SK-N-SH (cell line): ENCODE data around the gene STAB1. TPM values are rescaled to one million over a fixed set of nuclear protein-coding genes. Genes with fewer than 3 reads are reported as not detected.

Experiments
- CTCF ChIA-PET: fragments of 300-600, 350-600 bp; formaldehyde crosslinking; extraction: SDS; loops from one replicate; lab custom pipeline; 2021; lab: Yijun Ruan, JAX
- POLR2A ChIA-PET: fragments of 350-600 bp; sonication (Branson Sonifier 250); formaldehyde crosslinking; extraction: SDS; loops from one replicate; lab custom pipeline; 2020; ENCODE audit warnings: antibody characterized with exemption, inconsistent platforms; lab: Yijun Ruan, JAX
- DNase-seq: peaks from one replicate; pipeline ENCODE4 v3.0.0; 2012
- H2AFZ ChIP-seq: fragments of 200-600 bp; sonication (generic); 2 replicates; pipeline ENCODE4 v1.8.1; 2016; ENCODE audit warnings: antibody characterized with exemption, mild to moderate bottlenecking, low read depth
- H3F3A ChIP-seq: fragments of 200-600 bp; sonication (generic); replicated peaks from 2 replicates; pipeline ENCODE3; 2016; ENCODE audit warnings: antibody characterized with exemption, mild to moderate bottlenecking; ENCODE audit not compliant: insufficient read depth
- H3K27ac ChIP-seq, 2 experiments: fragments of 200-500 bp in 1 of 2; fragments of 200-600 bp in 1 of 2; sonication (Bioruptor generic) in 1 of 2; sonication (generic), shearing (Covaris generic) in 1 of 2; 2 replicates each; pipeline versions ENCODE4 v1.5.1 to v1.6.1; 2014 to 2016; ENCODE audit warnings: low read depth in 2 of 2, inconsistent platforms in 1 of 2, low read length in 1 of 2, mild to moderate bottlenecking in 1 of 2, mixed read lengths in 1 of 2
- H3K27me3 ChIP-seq: fragments of 200-600 bp; sonication (generic), shearing (Covaris generic); 2 replicates; pipeline ENCODE4 v1.6.1; 2016; ENCODE audit warnings: mixed run types; ENCODE audit not compliant: insufficient read depth
- H3K36me3 ChIP-seq, 2 experiments: fragments of 200-500 bp in 1 of 2; fragments of 200-600 bp in 1 of 2; sonication (Bioruptor generic) in 1 of 2; sonication (generic) in 1 of 2; replicated peaks in 1 of 2; 2 replicates each; pipeline versions ENCODE3 to v1.5.1; 2014 to 2016; ENCODE audit warnings: low read length in 1 of 2, mild to moderate bottlenecking in 1 of 2; ENCODE audit not compliant: insufficient read depth in 2 of 2, control insufficient read depth in 1 of 2
- H3K4me1 ChIP-seq, 2 experiments: fragments of 200-500 bp in 1 of 2; fragments of 200-600 bp in 1 of 2; sonication (Bioruptor generic) in 1 of 2; sonication (generic), shearing (Covaris generic) in 1 of 2; 2 replicates each; pipeline versions ENCODE4 v1.5.1 to v1.6.1; 2014 to 2016; ENCODE audit warnings: low read depth in 1 of 2, low read length in 1 of 2, mixed run types in 1 of 2; ENCODE audit not compliant: insufficient read depth in 2 of 2, control insufficient read depth in 1 of 2
- H3K4me2 ChIP-seq: fragments of 200-600 bp; sonication (generic), shearing (Covaris generic); 2 replicates; pipeline ENCODE4 v1.6.1; 2017; ENCODE audit warnings: mixed run types
- H3K4me3 ChIP-seq, 2 experiments: fragments of 200-500 bp in 1 of 2; fragments of 200-600 bp in 1 of 2; sonication (Bioruptor generic) in 1 of 2; sonication (generic), shearing (Covaris generic) in 1 of 2; 2 replicates each; pipeline versions ENCODE4 v1.5.1 to v1.8.1; 2014 to 2016; ENCODE audit warnings: low read depth in 2 of 2, inconsistent platforms in 1 of 2, low read length in 1 of 2, mild to moderate bottlenecking in 1 of 2, mixed read lengths in 1 of 2, moderate library complexity in 1 of 2
- H3K79me2 ChIP-seq: fragments of 200-600 bp; sonication (generic); 2 replicates; pipeline ENCODE4 v1.8.1; 2017; ENCODE audit warnings: mild to moderate bottlenecking; ENCODE audit not compliant: insufficient read depth
- H3K9ac ChIP-seq: fragments of 200-600 bp; sonication (generic); 2 replicates; pipeline ENCODE4 v1.6.1; 2017; ENCODE audit warnings: mixed run types
- H3K9me2 ChIP-seq: fragments of 200-600 bp; sonication (generic); 2 replicates; pipeline ENCODE4 v1.6.1; 2017; ENCODE audit warnings: mixed run types
- H3K9me3 ChIP-seq: fragments of 200-600 bp; sonication (generic); 2 replicates; pipeline ENCODE4 v1.6.1; 2017; ENCODE audit warnings: mixed run types, mild to moderate bottlenecking, moderate library complexity
- H4K20me1 ChIP-seq: fragments of 200-600 bp; sonication (generic); 2 replicates; pipeline ENCODE4 v1.6.1; 2017; ENCODE audit warnings: mild to moderate bottlenecking, mixed run types; ENCODE audit not compliant: insufficient read depth
- CHD2 ChIP-seq: fragments of 150-350 bp; IDR thresholded peaks from 2 replicates; pipeline ENCODE4 v1.6.1; 2018; ENCODE audit warnings: low read length; ENCODE audit not compliant: partially characterized antibody
- ELF1 ChIP-seq: IDR thresholded peaks from 2 replicates; pipeline ENCODE4 v1.4.0; 2012
- EP300 ChIP-seq, 2 experiments: IDR thresholded peaks; 2 replicates each; pipeline versions ENCODE4 v1.4.0 to v1.6.1; 2012; ENCODE audit warnings: borderline replicate concordance in 1 of 2, low read depth in 1 of 2, low read length in 1 of 2
- EZH2phosphoT487 ChIP-seq: fragments of 200-600 bp; sonication (generic); IDR thresholded peaks from 2 replicates; pipeline ENCODE4 v1.6.1; 2017; ENCODE audit warnings: low read depth, mixed run types, mild to moderate bottlenecking, antibody characterized with exemption, moderate library complexity, borderline replicate concordance
- FOSL2 ChIP-seq: IDR thresholded peaks from 2 replicates; pipeline ENCODE4 v1.4.0; 2012; ENCODE audit warnings: low read depth, mild to moderate bottlenecking, moderate library complexity, borderline replicate concordance
- FOXJ3 ChIP-seq: sonication (generic); formaldehyde crosslinking; IDR thresholded peaks from 2 replicates; pipeline ENCODE4 v1.5.1; 2020; ENCODE audit warnings: mild to moderate bottlenecking, missing genetic modification reagents
- GABPA ChIP-seq: IDR thresholded peaks from 2 replicates; pipeline ENCODE4 v1.4.0; 2012; ENCODE audit warnings: low read depth, mild to moderate bottlenecking
- GATA2 ChIP-seq: sonication (generic); formaldehyde crosslinking; IDR thresholded peaks from 2 replicates; pipeline ENCODE4 v1.5.0; 2020; ENCODE audit warnings: mild to moderate bottlenecking, missing genetic modification reagents
- MEF2A ChIP-seq: IDR thresholded peaks from 2 replicates; pipeline ENCODE4 v1.4.0; 2012; ENCODE audit warnings: low read depth, borderline replicate concordance
- NRF1 ChIP-seq: IDR thresholded peaks from 2 replicates; pipeline ENCODE4 v1.6.1; 2012; ENCODE audit warnings: low read depth, mild to moderate bottlenecking, low read length
- RAD21 ChIP-seq: IDR thresholded peaks from 2 replicates; pipeline ENCODE4 v1.6.1; 2012; ENCODE audit warnings: mild to moderate bottlenecking, low read length
- RFX5 ChIP-seq: IDR thresholded peaks from 2 replicates; pipeline ENCODE4 v1.6.1; 2012; ENCODE audit warnings: mild to moderate bottlenecking, improper control_type of control experiment, low read length
- SIN3A ChIP-seq: IDR thresholded peaks from 2 replicates; pipeline ENCODE4 v1.6.1; 2012; ENCODE audit warnings: low read depth, mild to moderate bottlenecking, low read length, moderate library complexity, borderline replicate concordance
- SMC3 ChIP-seq: IDR thresholded peaks from 2 replicates; pipeline ENCODE4 v1.6.1; 2012; ENCODE audit warnings: low read depth, low read length, improper control_type of control experiment
- TCF12 ChIP-seq: IDR thresholded peaks from 2 replicates; pipeline ENCODE4 v1.4.0; 2012
- WGBS: methylation state at CpG from one replicate; pipeline ENCODE4 v1.1.6; 2017; ENCODE audit warnings: low lambda C conversion rate; 5-methylcytosine and 5-hydroxymethylcytosine counted together
- polyA plus RNA-seq, 3 experiments: library from polyadenylated mRNA; depleted of rRNA; stranded (reverse); fragments of >200 nt; gene quantifications; 2 replicates each; pipeline ENCODE4 v1.2.3, GENCODE V29; 2012
- TF ChIP-seq, protein P1 (sequence below): IDR thresholded peaks from 2 replicates; pipeline ENCODE4 v1.4.0; 2012; ENCODE audit warnings: low read depth, borderline replicate concordance
- TF ChIP-seq, protein P2 (sequence below): fragments of 150-350 bp; IDR thresholded peaks from 2 replicates; pipeline ENCODE4 v1.6.1; 2016; ENCODE audit warnings: mild to moderate bottlenecking, low read depth, low read length
- TF ChIP-seq, protein P3 (sequence below): IDR thresholded peaks from 2 replicates; pipeline ENCODE4 v1.4.0; 2012; ENCODE audit warnings: low read depth
- TF ChIP-seq, protein P4 (sequence below): IDR thresholded peaks from 2 replicates; pipeline ENCODE4 v1.6.1; 2012; ENCODE audit warnings: mild to moderate bottlenecking, low read depth, low read length, moderate library complexity
- TF ChIP-seq, protein P5 (sequence below): IDR thresholded peaks from 2 replicates; pipeline ENCODE4; 2012
- TF ChIP-seq, protein P6 (sequence below): fragments of 150-350 bp; IDR thresholded peaks from 2 replicates; pipeline ENCODE4 v1.6.1; 2017; ENCODE audit warnings: antibody characterized with exemption, low read length, low read depth, borderline replicate concordance
- TF ChIP-seq, protein P7 (sequence below): fragments of 200-600 bp; sonication (generic); IDR thresholded peaks from 2 replicates; pipeline ENCODE4 v1.6.1; 2017; ENCODE audit warnings: antibody characterized with exemption, mild to moderate bottlenecking, moderate library complexity

Gene STAB1
- polyA plus RNA-seq, 1 of the 3 experiments (the other 2 are of a cell fraction): 0.05 TPM

DNA sequence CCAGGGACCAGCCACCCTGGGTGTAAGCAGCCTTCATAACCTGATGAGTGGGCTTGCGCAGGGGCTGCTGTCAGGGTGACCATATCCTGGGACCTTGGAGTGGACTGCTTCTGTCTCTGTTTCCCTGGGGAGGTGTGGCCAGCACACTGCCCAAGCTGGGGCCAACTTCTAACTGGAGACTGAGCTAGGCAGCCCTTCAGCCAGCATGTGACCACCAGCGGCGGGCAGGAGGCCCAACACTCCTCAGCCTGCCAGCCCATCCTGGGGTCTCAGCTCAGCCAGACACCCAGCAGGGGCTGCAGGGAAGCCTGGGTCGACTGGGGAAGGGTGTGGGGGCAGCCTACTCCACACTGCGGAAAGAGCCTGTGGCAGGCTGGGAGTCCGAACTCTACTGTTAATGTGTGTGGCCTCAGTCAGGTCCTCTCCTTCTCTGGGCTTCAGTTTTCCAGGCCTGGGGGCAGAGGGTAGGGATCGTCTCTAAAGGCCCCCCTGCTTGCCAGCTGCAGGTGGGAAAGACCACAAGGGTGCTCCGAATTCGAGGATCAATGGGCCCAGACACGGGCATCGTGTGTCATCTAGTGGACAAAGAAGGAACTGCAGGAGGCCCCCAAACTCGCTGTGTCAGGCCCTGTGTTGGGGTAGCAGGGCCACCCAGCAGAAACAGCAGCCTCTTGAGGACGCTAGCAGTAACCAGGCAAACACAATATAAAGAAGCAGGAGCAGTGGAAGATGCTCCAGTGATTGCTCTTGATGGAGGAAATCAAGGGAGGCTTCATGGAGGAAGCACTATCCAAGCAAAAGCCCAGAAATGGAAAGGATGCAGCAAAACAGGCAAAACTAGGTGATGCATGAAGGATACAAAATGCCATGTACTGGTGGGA lies 48.3 kb upstream of the STAB1 start:
- H3K4me1 ChIP-seq: peaks cover 0 to 6% of the 10 kb centered on the region in 2 experiments; a peak in 1 of 4 replicates
- peak overlapping the region in 1 of 2 experiments; percentile 38; a peak in 1 of 4 replicates for H3K4me3 ChIP-seq
- no peaks in the 10 kb centered on the region for H3F3A ChIP-seq
- H3K27ac ChIP-seq: no peak overlapping the region
- H3K9ac ChIP-seq: no peak overlapping the region
- H3K36me3 ChIP-seq: no peaks in the 10 kb centered on the region
- H4K20me1 ChIP-seq: no peaks in the 10 kb centered on the region
- no peaks in the 10 kb centered on the region for H3K9me3 ChIP-seq
- no peak overlapping the region for H2AFZ ChIP-seq
- peak; percentile 88 for DNase-seq
- no peaks in the 10 kb centered on the region for H3K79me2 ChIP-seq
- TF ChIP-seq RAD21 (peak; percentile 93), MEF2A (no peak), SMC3 (peak; percentile 88), EP300 (IDR thresholded peaks at IDR 0.05; ENCODE audit: borderline replicate concordance in 1 of 2, low read depth in 1 of 2, low read length in 1 of 2) (no peak), EZH2phosphoT487 (no peak), NRF1 (no peak), GATA2 (no peak), SIN3A (no peak), ELF1 (no peak), FOSL2 (no peak), FOXJ3 (no peak), CHD2 (peak; percentile 26), GABPA (no peak), TCF12 (no peak), RFX5 (no peak)
- TF ChIP-seq, protein P1, sequence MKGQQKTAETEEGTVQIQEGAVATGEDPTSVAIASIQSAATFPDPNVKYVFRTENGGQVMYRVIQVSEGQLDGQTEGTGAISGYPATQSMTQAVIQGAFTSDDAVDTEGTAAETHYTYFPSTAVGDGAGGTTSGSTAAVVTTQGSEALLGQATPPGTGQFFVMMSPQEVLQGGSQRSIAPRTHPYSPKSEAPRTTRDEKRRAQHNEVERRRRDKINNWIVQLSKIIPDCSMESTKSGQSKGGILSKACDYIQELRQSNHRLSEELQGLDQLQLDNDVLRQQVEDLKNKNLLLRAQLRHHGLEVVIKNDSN: no peak
- TF ChIP-seq, protein P2, sequence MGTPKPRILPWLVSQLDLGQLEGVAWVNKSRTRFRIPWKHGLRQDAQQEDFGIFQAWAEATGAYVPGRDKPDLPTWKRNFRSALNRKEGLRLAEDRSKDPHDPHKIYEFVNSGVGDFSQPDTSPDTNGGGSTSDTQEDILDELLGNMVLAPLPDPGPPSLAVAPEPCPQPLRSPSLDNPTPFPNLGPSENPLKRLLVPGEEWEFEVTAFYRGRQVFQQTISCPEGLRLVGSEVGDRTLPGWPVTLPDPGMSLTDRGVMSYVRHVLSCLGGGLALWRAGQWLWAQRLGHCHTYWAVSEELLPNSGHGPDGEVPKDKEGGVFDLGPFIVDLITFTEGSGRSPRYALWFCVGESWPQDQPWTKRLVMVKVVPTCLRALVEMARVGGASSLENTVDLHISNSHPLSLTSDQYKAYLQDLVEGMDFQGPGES: no peak
- TF ChIP-seq, protein P3, sequence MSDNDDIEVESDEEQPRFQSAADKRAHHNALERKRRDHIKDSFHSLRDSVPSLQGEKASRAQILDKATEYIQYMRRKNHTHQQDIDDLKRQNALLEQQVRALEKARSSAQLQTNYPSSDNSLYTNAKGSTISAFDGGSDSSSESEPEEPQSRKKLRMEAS: no peak
- TF ChIP-seq, protein P4, sequence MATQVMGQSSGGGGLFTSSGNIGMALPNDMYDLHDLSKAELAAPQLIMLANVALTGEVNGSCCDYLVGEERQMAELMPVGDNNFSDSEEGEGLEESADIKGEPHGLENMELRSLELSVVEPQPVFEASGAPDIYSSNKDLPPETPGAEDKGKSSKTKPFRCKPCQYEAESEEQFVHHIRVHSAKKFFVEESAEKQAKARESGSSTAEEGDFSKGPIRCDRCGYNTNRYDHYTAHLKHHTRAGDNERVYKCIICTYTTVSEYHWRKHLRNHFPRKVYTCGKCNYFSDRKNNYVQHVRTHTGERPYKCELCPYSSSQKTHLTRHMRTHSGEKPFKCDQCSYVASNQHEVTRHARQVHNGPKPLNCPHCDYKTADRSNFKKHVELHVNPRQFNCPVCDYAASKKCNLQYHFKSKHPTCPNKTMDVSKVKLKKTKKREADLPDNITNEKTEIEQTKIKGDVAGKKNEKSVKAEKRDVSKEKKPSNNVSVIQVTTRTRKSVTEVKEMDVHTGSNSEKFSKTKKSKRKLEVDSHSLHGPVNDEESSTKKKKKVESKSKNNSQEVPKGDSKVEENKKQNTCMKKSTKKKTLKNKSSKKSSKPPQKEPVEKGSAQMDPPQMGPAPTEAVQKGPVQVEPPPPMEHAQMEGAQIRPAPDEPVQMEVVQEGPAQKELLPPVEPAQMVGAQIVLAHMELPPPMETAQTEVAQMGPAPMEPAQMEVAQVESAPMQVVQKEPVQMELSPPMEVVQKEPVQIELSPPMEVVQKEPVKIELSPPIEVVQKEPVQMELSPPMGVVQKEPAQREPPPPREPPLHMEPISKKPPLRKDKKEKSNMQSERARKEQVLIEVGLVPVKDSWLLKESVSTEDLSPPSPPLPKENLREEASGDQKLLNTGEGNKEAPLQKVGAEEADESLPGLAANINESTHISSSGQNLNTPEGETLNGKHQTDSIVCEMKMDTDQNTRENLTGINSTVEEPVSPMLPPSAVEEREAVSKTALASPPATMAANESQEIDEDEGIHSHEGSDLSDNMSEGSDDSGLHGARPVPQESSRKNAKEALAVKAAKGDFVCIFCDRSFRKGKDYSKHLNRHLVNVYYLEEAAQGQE: no peak
- TF ChIP-seq, protein P5, sequence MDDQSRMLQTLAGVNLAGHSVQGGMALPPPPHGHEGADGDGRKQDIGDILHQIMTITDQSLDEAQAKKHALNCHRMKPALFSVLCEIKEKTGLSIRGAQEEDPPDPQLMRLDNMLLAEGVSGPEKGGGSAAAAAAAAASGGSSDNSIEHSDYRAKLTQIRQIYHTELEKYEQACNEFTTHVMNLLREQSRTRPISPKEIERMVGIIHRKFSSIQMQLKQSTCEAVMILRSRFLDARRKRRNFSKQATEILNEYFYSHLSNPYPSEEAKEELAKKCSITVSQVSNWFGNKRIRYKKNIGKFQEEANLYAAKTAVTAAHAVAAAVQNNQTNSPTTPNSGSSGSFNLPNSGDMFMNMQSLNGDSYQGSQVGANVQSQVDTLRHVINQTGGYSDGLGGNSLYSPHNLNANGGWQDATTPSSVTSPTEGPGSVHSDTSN: no peak
- TF ChIP-seq, protein P6, sequence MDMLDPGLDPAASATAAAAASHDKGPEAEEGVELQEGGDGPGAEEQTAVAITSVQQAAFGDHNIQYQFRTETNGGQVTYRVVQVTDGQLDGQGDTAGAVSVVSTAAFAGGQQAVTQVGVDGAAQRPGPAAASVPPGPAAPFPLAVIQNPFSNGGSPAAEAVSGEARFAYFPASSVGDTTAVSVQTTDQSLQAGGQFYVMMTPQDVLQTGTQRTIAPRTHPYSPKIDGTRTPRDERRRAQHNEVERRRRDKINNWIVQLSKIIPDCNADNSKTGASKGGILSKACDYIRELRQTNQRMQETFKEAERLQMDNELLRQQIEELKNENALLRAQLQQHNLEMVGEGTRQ: 0 out of 2 replicates have a peak, but pooled peaks have one; percentile 19
- TF ChIP-seq, protein P7, sequence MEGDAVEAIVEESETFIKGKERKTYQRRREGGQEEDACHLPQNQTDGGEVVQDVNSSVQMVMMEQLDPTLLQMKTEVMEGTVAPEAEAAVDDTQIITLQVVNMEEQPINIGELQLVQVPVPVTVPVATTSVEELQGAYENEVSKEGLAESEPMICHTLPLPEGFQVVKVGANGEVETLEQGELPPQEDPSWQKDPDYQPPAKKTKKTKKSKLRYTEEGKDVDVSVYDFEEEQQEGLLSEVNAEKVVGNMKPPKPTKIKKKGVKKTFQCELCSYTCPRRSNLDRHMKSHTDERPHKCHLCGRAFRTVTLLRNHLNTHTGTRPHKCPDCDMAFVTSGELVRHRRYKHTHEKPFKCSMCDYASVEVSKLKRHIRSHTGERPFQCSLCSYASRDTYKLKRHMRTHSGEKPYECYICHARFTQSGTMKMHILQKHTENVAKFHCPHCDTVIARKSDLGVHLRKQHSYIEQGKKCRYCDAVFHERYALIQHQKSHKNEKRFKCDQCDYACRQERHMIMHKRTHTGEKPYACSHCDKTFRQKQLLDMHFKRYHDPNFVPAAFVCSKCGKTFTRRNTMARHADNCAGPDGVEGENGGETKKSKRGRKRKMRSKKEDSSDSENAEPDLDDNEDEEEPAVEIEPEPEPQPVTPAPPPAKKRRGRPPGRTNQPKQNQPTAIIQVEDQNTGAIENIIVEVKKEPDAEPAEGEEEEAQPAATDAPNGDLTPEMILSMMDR: peak; percentile 99
- POLR2A ChIA-PET: no interaction called here
- WGBS: 27% methylated on average over 11 of the region's 13 CpGs
- no peaks in the 10 kb centered on the region for H3K27me3 ChIP-seq
- no peak overlapping the region for H3K4me2 ChIP-seq
- CTCF ChIA-PET: interaction anchor here (0.5 to 16.5 kb wide), 46 partner anchors 11 to 611 kb away, joined by 3 to 578 read pairs (median 4); partner anchors contain the start of gene PPM1M
- H3K9me2 ChIP-seq: no peaks in the 10 kb centered on the region
